OCI-LY1 (cell line): ENCODE data around the gene CACNA1I.

Experiments used
- CTCF ChIP-seq: fragments of 200-600 bp; sonication (generic), shearing (Covaris generic); IDR thresholded peaks from 2 replicates; pipeline ENCODE4 v1.5.1; 2017; ENCODE audit warnings: mild to moderate bottlenecking, antibody characterized with exemption, low read length, moderate library complexity, mixed read lengths
- EZH2 ChIP-seq: fragments of 200-600 bp; sonication (generic), shearing (Covaris generic); IDR thresholded peaks from 2 replicates; pipeline ENCODE4 v1.8.0; 2017; ENCODE audit warnings: borderline replicate concordance, mixed run types, mild to moderate bottlenecking, antibody characterized with exemption, low read length, moderate library complexity, mixed read lengths

DNA sequence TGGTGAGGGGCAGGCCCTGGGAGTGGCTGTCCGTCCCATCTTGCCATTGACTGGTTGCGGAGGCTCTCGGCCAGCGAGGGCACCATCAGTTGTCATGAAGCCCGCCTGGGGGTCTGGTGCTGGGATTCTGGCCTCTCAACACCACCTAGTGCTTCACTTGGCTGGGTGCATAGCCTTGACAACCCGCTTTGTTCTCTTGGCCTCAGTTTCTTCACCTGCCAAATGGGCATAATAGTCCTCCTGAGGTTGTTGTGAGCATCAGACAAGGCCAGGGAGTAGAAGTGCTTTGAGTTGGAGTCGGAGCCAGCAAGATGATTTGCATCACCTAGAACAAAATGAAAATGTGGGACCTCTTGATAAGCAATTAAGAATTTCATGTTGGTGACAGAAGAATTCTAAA, 1.5 kb upstream of the CACNA1I start:
- TF ChIP-seq EZH2, result no peak
- TF ChIP-seq CTCF, result no peak
